ENCODE measurements around the gene ICOS.

DNA sequence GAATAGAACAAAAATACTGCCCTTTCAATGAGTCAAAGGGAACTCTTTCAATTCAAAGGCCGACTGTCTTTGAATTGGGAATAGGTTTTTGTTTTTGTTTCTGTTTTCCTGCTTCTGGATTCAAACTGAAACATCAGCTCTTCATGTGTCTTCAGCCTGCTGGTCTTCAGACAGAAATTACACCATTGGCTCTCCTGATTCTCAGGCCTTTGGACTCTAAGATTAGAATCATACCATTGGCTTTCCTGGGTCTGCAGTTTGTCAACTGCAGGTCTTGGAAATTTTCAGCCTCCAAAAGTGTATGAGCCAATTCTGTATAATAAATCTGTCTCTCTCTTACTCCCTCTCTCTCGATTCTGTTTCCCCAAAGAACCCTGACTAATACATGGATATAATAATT, 37.9 kb upstream of the ICOS start:
- no peak for TF ChIP-seq CTCF (IDR thresholded peaks at IDR 0.05)
- no peak for TF ChIP-seq ZFX (IDR thresholded peaks at IDR 0.05; ENCODE audit: borderline replicate concordance)

All from 22Rv1 (cell line).